Activated T-cell treated with anti-CD3 and anti-CD28 coated beads for 4 hours (primary cell): ENCODE results near the gene PLAAT4.
"Not testable (repeated sequence)": the region's sequence is repeated elsewhere in the genome, so short reads cannot be mapped to it uniquely, and the experiment has no call there.

Experiments used
- DNase-seq: peaks from one replicate; pipeline ENCODE4 v3.0.0-alpha.2; 2020

Gene PLAAT4

DNA sequence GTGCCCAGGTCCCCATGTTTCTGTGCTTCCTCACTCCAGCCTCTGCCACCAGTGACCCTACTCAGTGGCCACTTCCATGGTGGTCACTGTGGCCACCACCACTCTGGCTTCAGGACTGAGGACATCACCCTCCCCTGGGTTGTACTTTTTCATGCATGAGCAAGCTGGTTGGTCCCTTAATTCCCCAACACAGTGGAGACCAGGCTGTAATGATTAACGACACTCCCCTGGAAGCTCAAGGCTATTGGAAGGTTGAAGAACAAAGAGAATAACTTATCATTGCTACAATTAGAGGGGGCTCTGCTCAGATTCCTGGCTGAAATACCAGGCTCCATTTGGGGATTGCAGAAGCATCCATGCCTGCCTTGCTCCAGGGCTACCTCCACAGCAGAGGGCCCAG, 10.5 kb downstream of the PLAAT4 start:
- DNase-seq: no peak

DNA sequence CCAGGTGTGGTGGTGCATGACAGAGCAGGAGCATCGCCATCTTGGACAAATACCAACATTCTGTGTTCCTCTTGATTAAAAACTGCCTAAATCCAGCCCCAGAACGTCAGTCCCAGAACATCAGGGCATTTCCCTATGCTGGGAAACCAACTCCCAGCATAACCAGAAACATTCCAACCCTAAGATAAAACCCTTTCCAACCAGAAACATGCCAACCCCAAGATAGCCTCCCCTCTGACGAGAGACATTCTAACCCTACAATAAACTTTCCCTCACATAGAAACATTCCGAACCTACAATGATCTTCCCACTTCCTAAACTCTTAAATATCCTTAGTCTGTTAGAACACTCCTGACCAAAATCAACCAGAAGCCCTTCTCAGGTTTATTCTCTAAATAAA, 11.6 kb downstream of the PLAAT4 start:
- DNase-seq: no peak

DNA sequence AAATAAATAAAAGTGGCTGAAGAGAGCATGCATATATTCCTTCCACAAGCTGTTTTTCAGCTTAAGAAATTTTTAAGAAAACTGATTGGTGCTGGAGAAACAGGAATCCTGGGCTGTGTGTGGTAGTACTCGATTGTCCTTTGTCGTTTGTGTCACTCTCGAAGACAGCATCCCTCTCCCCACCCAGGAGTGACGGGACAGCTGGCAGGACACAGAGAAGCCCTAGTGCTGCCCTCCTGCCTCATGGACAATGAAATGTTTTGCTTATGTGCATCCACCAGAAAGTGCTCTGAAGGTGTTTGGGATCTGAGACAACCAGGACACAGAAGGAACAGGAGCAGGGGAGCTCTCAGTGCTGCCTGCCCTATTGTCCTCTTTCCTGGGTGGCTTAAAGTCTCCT, 12.8 kb downstream of the PLAAT4 start:
- no peak for DNase-seq

DNA sequence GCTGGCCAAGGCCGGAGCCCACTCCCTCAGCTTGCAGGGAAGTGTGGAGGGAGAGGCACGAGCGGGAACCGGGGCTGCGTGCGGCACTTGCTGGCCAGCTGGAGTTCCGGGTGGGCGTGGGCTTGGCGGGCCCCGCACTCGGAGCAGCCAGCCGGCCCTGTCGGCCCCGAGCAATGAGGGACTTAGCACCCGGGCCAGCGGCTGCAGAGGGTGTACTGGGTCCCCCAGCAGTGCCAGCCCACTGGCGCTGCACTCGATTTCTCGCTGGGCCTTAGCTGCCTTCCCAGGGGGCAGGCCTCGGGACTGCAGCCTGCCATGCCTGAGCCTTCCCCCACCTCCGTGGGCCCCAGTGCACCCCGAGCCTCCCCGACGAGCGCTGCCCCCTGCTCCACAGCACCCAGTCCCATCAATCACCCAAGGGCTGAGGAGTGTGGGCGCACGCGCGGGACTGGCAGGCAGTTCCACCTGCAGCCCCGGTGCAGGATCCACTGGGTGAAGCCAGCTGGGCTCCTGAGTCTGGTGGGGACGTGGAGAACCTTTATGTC, 13.6 kb downstream of the PLAAT4 start:
- not testable (repeated sequence) for DNase-seq

DNA sequence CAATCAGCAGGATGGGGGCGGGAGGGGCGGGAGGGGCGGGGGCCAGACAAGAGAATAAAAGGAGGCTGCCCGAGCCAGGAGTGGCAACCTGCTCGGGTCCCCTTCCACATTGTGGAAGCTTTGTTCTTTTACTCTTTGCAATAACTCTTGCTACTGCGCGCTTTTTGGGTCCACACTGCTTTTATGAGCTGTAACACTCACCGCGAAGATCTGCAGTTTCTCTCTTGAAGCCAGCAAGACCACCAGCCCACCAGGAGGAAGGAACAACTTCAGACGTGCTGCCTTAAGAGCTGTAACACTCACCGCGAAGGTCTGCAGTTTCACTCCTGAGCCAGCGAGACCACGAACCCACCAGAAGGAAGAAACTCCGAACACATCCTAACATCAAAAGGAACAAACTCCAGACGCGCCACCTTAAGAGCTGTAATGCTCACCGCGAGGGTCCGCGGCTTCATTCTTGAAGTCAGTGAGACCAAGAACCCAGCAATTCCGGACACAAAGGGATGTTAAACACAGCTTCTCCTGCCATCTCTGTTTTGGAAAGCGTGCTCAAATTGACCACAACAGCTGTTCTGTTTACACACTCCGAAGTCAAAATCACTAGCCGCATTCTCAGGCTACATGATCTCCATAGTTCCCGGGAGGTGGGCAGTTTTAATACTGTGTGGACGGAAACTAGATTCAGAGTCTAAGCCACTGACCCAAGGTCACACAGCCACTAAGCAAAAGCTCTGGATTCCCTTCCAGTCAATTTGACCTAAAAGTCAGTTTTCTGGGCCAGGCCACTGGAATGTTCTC, 14.7 kb downstream of the PLAAT4 start:
- DNase-seq: no peak

DNA sequence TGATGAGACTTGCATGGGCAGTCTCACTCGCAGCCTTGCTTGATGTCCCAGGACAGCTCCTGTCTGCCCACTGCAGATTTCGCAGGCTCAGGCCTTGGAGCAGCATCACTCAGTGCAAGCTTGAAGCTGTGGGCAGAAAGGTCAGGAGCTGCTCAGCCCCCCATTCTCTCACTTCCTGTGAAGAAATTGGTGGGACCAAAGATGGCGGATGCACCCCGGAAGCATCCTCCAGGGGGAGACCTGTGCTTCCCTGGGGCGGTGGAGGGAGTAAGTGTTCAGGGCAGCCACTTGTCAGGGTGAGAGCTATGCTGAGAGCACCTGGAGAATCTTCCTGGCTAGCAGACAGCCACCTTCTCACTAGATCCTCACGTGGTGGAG, 15.3 kb downstream of the PLAAT4 start:
- DNase-seq: no peak

DNA sequence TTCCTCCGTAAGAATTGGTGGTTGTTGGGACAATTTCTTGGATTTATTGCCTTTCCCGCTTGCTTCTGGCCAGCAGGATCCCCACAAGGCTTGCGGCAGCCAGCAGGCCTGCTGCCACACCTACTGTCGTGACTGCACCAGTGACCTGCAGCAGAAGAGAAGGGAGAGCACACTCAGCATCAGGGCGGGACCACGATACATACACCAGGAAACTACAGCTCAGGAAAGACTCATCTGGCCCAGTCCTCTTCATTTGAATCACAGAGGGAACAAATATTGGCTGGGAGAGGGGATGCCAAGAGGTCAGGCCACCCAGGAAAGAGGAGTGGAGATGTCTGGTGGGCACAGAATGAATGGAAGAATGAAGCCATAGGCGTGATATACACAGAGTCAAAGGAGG, 16.3 kb downstream of the PLAAT4 start:
- no peak for DNase-seq

DNA sequence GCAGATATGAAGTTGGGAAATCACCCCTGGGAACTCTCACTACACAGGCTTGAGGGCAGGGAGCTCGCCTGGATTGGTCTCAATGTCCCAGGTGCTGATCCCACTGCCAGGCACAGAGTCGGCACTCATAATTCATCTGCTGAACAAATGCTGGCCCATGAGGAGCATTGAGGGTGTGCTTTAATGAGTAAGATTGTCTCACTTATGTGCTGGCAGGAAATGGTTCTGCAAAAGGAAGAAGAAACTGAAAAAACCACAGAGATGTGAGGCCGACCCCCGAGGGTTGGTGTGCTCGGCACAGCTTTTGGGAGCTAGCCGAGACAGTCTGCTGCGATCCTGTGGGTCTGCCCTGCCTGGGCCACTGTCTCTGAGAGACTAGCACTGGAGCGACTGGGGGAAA, 17.2 kb downstream of the PLAAT4 start:
- DNase-seq: no peak

DNA sequence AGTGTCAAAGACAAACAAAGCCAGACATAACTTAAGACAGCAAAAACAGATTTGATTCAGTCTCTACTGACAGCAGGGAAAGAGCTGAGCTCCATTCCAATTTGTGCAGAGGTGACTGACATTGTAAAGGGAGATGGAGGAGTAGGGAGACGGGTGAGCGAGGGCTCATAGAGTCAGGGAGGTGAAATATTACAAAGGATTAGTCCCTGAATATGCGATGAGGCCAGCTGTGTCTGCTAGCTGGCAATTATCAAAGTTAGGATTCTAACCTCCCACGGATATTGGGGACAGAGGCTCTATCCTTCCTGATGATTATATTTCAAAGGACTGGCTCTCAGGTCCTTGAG, 18.2 kb downstream of the PLAAT4 start:
- DNase-seq: no peak

DNA sequence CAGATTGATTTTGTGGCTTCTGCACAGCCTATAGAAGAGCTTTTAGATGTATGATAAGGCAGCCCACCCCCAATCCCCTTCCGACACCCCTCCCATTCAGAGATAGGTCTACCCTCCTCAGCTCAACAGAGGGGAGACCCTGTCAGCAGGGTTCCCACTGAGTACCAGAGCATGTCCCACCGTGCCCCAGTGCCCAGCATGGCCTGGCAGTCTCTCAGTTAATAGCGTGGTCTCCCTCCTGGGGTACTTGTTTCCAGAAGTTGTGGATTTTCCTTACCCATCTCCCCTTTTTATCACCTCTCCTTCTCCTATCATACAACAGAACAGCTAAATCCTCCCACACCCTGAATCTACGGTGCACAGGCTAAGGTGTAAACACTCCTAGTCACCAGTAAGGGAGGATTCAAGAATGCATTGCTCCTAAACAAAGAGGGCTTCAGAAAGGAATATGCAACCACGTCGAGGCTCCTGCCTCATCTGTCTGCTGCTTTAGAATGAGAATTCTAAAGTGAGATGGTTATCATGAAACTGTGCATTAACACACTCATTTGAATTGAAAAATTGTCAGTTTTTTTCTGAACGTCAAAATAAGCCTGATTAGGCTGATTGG, 19.9 kb downstream of the PLAAT4 start:
- DNase-seq: no peak

DNA sequence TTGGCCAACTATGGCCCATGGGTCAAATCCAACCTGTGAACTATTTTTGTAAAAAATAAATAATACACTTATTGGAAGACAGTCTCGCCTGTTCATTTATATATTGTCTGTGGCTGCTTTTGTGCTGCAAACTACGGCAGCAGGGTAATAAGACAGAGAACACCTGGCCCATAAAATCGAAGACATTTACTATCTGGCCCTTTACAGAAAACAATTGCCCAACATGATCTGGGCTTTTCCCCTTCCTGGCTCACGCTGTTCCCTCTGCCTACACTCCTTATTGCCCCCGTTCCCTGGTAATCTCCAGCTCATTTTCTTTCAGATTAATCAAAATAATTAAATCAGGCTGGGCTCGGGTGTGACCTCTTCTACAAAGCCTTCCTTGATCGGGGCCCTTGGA, 21.0 kb downstream of the PLAAT4 start:
- DNase-seq: no peak

DNA sequence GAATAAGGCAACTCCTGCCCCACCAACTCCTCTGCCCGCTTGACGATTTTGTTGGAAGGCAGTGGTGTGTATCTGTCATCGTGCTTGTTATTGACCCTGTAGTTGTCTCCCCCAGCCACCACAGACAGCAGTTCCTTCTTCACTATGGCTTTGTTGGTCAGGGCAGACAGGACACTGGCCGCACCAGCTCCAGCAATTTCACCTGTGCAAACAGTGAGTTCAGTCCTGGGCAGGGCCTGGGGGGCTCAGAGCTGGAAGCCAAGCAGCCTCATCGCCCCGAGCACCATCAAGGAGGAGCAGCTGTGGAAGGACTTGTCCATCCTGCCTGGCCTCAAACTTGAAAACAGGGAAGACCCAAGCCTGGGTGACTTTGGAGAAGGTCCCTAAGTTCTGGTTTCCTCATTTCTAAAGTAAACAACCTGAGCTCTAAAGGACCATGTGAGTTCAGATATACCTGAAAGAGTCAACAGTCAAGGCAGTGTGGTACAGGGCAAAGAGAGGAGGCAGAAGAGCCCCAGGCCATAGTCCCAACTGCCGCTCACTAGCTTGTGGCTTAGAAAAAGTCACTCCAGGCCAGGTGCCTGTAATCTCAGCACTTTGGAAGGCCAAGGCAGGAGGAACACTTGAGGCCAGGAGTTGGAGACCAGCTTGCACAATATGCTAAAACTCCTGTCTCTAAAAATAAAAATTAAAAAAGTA, 22.0 kb downstream of the PLAAT4 start:
- DNase-seq: no peak

DNA sequence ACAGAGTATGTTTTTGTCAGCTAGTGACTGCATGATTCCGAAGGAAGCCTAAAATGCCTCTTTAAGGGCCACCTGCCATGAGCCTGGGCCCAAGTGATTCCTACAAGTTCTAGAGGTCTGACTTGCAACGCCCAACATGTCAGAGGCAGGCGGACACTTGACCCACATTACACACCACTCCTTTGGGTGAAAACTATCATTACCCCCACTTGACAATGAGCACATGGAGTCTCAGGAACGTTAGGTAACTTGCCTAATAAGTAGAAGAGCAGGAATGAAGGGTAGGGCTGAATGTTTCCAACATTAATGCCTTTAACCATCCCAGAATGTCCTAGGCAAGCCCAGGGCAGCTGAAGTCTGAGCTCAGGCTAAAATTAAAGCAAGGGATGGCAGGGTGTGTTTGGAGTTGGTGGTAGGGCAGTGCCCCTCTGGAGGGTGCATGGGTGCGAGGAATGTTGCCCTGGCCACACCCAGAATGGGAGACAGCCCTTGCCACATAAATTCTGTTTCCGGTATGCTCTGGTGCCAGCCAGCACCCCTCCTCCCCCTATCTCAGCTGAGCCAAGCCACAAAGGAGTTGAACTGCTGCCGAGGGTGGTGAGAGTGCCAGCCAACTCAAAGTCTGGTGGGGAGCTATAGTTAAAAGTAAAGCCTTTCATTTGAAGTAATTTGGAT, 24.0 kb downstream of the PLAAT4 start:
- DNase-seq: no peak

DNA sequence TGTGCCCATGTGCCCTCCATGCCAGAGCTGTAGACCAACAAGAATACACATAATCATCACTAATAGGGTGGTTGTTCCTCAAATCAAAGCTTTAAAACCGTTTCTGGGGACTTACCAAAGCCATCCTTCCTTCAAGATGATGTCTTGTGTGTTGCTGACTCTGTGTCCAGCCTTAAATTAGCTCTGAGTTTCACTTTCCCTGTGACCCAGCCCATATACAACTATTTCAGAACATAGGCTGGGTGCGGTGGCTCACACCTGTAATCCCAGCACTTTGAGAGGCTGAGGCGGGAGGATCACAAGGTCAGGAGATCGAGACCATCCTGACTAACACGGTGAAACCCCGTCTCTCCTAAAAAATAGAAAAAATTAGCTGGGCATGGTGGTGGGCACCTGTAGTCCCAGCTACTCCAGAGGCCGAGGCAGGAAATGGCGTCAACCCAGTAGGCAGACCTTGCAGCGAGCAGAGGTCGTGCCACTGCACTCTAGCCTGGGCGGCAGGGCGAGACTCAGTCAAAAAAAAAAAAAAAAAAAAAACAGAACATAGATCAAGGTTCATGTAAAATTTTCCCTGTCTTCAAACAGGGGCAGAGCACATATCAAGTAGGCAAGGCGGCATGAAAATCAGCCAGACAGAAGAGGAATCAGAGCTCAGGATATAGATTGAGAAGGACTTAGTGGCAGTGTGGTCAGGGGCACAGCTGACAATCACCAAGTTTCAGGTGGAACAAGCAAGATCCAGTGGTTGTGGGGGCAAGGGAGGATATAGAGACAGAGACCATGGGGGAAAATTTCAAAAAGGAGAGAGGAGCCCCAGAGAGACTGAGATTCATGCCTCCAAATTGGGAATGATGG, 26.8 kb downstream of the PLAAT4 start, which contains the start of gene PLAAT2:
TSS of gene PLAAT2 (minus strand) at position 179 of the 855 bp plus-strand sequence. CDS start at position 124, 55 bp downstream.
- DNase-seq: no peak

DNA sequence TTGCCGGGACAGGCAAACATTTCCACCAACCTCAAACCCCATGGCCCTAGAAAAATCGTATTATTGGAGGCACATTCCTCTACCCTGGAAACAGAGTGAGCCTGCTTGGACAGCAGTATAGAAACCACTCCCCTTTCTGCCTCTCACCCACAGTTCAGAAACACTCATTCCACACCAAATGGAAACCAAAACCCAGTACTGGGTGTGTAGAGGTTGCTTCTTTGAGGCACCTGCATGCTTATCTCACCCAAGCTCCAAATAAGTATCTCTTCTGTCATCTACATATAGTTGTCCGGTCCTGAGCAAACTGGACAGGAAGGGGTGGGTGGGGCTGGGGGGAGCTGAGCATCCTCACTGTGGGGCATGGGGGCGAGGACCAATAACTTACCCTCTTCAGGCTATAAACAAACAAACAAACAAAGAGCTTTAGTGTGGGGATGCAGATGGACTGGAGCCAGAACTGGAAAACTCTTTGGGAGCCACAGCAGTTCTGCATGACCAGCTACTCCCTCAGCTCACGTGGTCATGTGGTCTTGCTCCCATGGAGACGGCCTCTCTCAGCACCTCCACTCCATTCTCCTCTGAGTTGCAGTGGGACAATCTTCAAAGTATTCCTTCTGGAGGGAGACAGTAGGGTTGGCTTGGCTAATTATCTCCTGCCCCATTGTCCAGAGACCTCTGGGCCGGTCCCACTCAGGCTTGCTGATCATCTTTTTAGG, 27.6 kb downstream of the PLAAT4 start:
- no peak for DNase-seq

DNA sequence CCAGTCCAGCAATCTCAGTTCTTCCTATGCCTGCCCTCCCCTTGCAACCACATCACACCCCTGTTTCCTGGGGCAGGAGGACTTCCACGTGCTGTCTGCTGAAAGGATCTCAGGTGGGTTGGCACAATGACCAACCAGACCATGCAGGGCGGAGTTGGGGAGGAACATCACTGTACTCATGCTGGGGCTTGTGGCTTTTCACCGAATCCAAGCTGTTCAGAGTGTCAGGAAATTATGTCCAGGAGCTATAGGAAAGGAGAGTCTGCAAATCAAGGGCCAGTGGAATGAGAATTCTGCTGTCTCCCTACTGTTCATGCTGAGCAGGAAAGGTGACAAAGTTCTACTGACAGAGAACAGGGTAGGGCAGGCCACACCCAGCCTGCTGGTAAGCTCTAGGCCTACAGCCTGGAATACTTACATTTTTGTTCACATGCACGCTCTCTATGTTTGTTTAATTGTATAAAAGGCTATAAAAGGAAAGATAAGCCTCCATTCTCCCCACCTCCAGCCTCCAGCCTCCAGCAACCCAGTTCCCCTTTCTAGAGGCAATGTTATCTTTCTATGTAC, 28.3 kb downstream of the PLAAT4 start:
- no peak for DNase-seq

DNA sequence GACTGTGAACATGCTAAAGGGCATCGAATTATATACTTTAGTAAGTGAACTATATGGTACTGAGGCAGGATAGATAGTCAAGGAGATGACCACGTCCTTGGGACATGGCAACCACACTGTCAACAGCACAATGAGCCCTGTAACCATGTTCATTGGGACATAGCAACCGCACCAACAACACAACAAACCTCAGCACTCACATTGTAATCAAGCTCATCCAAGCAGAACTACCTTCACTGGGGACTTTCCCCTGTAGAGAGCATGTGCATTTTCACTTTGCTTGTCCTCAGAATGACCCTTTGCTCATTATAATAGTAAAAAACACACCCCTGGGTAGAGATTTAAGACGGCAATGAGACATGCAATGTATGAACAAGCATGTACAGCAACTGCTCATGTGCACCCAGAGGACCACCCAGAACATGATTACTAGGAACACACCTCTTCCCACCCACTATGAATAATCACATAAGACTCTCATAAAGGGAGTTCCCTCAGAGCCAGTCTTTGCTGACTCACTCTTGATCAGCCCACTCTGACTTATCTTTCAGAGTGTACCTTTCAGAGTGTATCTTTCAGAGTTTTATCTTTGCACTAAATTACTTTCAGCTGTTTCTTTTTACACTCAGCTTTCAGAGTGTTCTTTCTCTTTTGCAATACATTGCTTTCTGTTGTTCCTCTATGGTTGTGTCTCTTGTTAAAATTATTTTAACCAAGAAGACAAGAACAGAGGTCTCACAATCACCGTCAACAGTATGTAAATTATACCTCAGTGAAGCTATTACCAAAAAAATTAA, 30.6 kb downstream of the PLAAT4 start:
- DNase-seq: peak; percentile 38

DNA sequence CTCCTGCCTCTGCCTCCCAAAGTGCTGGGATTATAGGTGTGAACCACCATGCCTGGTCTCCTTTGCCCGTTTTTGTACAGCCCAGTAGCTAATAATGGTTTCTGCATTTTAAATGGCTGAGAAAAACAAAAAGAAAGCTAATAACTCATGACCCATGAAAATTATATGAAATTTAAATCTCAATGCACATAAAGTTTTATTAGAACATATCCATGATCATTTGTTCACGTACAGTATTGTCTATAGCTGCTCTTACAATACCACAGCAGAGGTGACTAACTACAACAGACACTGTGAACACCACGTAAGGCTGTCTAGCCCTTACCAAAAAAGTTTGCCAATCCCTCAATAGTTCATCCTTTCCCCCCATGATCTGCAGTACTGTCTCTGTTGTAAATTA, 33.0 kb downstream of the PLAAT4 start:
- DNase-seq: no peak

DNA sequence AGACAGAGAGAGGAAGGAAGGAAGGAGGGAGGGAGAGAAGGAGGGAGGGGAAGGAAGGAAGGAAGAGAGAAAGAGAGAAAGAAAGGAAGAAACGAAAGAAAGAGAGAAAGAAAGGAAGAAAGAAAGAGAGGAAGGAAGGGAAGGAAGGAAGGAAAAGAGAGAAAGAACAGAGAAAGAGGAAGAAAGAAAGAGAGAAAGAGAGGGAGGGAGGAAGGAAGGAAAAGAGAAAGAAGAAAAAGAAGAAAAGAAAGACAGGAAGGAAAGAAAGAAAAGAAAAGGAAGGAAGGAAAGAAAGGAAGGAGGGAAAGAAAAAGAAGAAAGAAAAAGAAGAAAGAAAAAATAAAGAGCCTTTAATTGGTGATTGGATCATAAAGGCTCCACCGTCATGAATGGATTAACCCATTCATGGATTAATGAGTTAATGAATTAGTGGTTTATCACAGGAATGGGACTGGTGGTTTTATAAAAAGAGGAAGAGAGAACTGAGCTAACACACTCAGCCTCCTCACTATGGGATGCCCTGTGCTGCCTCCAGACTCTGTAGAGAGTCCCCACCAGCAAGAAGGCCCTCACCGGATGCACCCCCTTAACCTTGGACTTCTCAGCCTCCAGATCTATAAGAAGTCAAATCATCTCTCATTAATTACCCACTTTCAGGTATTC, 35.5 kb downstream of the PLAAT4 start:
- no peak for DNase-seq
